Testis (tissue), 3 donors: ENCODE results near the gene ADCY9. TPM values are rescaled to one million over a fixed set of nuclear protein-coding genes. Genes with fewer than 3 reads are reported as not detected.

Source experiments
- DNase-seq: peaks from one replicate; pipeline ENCODE4 v3.0.0-alpha.2; 2019
- H3K27ac ChIP-seq, 2 donors: fragments of 200-600 bp; sonication (generic); one replicate each; pipeline ENCODE4 v1.5.1; 2019
- H3K27me3 ChIP-seq: fragments of 200-600 bp; sonication (generic); one replicate; pipeline ENCODE4 v1.5.1; 2019
- H3K36me3 ChIP-seq: fragments of 200-600 bp; sonication (generic); one replicate; pipeline ENCODE4 v1.5.1; 2017; ENCODE audit warnings: low read depth; ENCODE audit errors: missing control alignments
- H3K4me1 ChIP-seq: fragments of 200-600 bp; sonication (generic); one replicate; pipeline ENCODE4 v1.5.1; 2019
- H3K4me3 ChIP-seq, 2 donors: fragments of 200-600 bp; sonication (generic); one replicate each; pipeline ENCODE4 v1.5.1; 2017 to 2019
- H3K9me3 ChIP-seq: fragments of 200-600 bp; sonication (generic); one replicate; pipeline ENCODE4 v1.5.1; 2017
- CTCF ChIP-seq, 3 experiments: fragments of 450-650 bp in 2 of 3; fragments of 200-600 bp in 1 of 3; sonication (generic) in 1 of 3; IDR thresholded peaks; one replicate each; pipeline ENCODE4 v1.5.1; 2016 to 2019; ENCODE audit warnings: antibody characterized with exemption in 3 of 3, mild to moderate bottlenecking in 2 of 3, moderate library complexity in 1 of 3
- POLR2A ChIP-seq: fragments of 450-650 bp; IDR thresholded peaks from one replicate; pipeline ENCODE4 v1.6.1; 2017; ENCODE audit warnings: antibody characterized with exemption, mild to moderate bottlenecking, moderate library complexity
- WGBS, 2 donors: methylation state at CpG; one replicate each; pipeline ENCODE4 v1.1.5; 2018; 5-methylcytosine and 5-hydroxymethylcytosine counted together
- intact Hi-C: fragments of 100-400 bp; cut with DNase I; formaldehyde crosslinking; loops from one replicate; pipeline ENCODE4 v1.15.1; 2023; ENCODE audit warnings: low total_unique reads
- polyA plus RNA-seq: library from polyadenylated mRNA; stranded (reverse); fragments of 350-450 nt; fragmentation: Illumina TruSeq; extraction: RNeasy Lipid Tissue Mini Kit (QIAGEN cat#74804); gene quantifications from one replicate; pipeline ENCODE4 v1.2.3, GENCODE V29; 2014; ENCODE audit warnings: low read depth, low replicate concordance; ENCODE audit not compliant: insufficient read depth
- total RNA-seq, 2 donors: library from RNA; depleted of rRNA; stranded (reverse); fragments of >200 nt; gene quantifications; one replicate each; pipeline ENCODE4 v1.2.3, GENCODE V29; 2016

ADCY9 gene
- total and polyA plus RNA-seq, 3 donors from 2014 or later: 19.0 to 77.2 (median 52.8) TPM

- no peaks in the 10 kb centered on the region for H3K36me3 ChIP-seq
- no peak for DNase-seq
- intact Hi-C loops: no loop called here
- no peak overlapping the region for H3K27ac ChIP-seq
- WGBS, 2 donors: 87 to 94% methylated on average over 12 of the region's 12 CpGs
- no peaks in the 10 kb centered on the region for H3K9me3 ChIP-seq
- TF ChIP-seq CTCF (IDR thresholded peaks at IDR 0.05) (no peak), POLR2A (no peak)
- H3K4me1 ChIP-seq: no peaks in the 10 kb centered on the region
- no peak overlapping the region for H3K4me3 ChIP-seq
- H3K27me3 ChIP-seq: no peaks in the 10 kb centered on the region
These were observed 109.7 kb downstream of the ADCY9 start for GRCh38 chr16:4006397-4006999.

DNA sequence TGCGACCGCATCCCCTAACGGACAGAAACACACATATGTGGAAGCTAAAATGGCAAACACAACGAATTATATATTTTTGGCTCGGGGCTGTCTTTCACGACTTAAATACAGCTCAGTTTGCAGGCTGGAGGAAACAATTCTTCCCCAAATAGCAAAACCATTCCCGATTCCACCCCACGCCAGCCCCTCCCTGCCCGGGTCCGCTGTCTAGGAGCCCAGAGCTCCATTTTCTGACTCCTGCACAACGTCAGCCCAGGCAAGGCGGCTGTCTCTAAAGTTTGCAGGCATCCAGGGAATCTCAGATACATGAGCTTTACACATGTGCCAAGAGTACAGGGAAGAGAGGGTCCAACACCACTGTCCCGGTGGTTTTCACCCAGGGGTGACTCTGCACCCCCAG, 110.5 kb downstream of the ADCY9 start:
- Histone ChIP-seq H3K36me3 (no peaks in the 10 kb centered on the region), H3K4me1 (no peaks in the 10 kb centered on the region), H3K27ac (no peak overlapping the region), H3K9me3 (no peaks in the 10 kb centered on the region), H3K27me3 (no peaks in the 10 kb centered on the region), H3K4me3 (no peak overlapping the region)
- 93 to 94% methylated on average over 13 of the region's 13 CpGs for WGBS, 2 donors
- TF ChIP-seq CTCF (IDR thresholded peaks at IDR 0.05): no peak
- no peak for TF ChIP-seq POLR2A
- intact Hi-C loops: no loop called here
- DNase-seq: no peak

DNA sequence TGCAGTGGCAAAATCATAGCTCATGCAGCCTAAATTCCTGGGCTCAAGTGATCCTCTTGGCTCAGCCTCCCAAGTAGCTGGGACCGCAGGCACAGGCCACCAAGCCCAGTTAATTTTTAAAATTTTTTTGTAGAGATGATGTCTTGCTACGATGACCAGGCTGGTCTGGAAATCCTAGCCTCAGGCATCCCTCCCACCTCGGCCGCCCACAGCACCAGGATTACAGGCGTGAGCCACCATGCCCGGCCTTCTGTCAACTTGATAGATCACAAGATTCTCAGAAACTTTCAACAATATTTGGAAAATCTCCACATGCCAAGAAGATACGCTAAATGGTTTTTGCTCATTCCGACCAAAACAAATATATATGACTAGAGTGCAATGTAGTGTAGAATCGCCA, 111.0 kb downstream of the ADCY9 start:
- Histone ChIP-seq H3K9me3 (no peaks in the 10 kb centered on the region), H3K27ac (no peak overlapping the region), H3K27me3 (no peaks in the 10 kb centered on the region), H3K4me1 (peaks cover 4% of the 10 kb centered on the region), H3K4me3 (no peak overlapping the region), H3K36me3 (no peaks in the 10 kb centered on the region)
- WGBS, 2 donors: 92 to 95% methylated on average over 9 of the region's 9 CpGs
- intact Hi-C loops: no loop called here
- TF ChIP-seq POLR2A: no peak
- no peak for TF ChIP-seq CTCF (IDR thresholded peaks at IDR 0.05)
- DNase-seq: no peak

GRCh38 chr16:4004206-4004605, 112.0 kb downstream of the ADCY9 start:
- Histone ChIP-seq H3K4me3 (no peak overlapping the region), H3K27me3 (no peaks in the 10 kb centered on the region), H3K36me3 (no peaks in the 10 kb centered on the region), H3K27ac (no peak overlapping the region), H3K9me3 (no peaks in the 10 kb centered on the region), H3K4me1 (peaks cover 13% of the 10 kb centered on the region)
- intact Hi-C loops: no loop called here
- no peak for DNase-seq
- WGBS, 2 donors: 85 to 92% methylated on average over 7 of the region's 7 CpGs
- TF ChIP-seq CTCF (IDR thresholded peaks at IDR 0.05): no peak
- no peak for TF ChIP-seq POLR2A

- H3K27me3 ChIP-seq: no peaks in the 10 kb centered on the region
- DNase-seq: no peak
- WGBS, 2 donors: 94 to 97% methylated on average over 11 of the region's 11 CpGs
- H3K36me3 ChIP-seq: no peaks in the 10 kb centered on the region
- no peaks in the 10 kb centered on the region for H3K9me3 ChIP-seq
- TF ChIP-seq POLR2A: no peak
- no peak for TF ChIP-seq CTCF (IDR thresholded peaks at IDR 0.05)
- intact Hi-C loops: no loop called here
- H3K4me3 ChIP-seq: no peak overlapping the region
- H3K4me1 ChIP-seq: peaks cover 18% of the 10 kb centered on the region
- H3K27ac ChIP-seq: no peak overlapping the region
These were observed 112.7 kb downstream of the ADCY9 start for GRCh38 chr16:4003576-4003975.
